Activated CD4-positive, alpha-beta T cell treated with anti-CD3 and anti-CD28 coated beads, Interleukin-2, amount 50 U/mL, for 1 hour (primary cell): ENCODE data around the gene HYDIN.
A peak's percentile ranks its signal among the peaks of the same experiment; 100 is the strongest.
"Not testable (repeated sequence)": the region's sequence is repeated elsewhere in the genome, so short reads cannot be mapped to it uniquely, and the experiment has no call there.

Experiments
- DNase-seq: peaks from one replicate; pipeline ENCODE4 v3.0.0-alpha.2; 2020

Gene HYDIN

GRCh38 chr16:70822734-70823133 lies 407.8 kb downstream of the HYDIN start:
- not testable (repeated sequence) for DNase-seq

- not testable (repeated sequence) for DNase-seq
Measured at GRCh38 chr16:70818088-70818487, 412.4 kb downstream of the HYDIN start.

GRCh38 chr16:70809392-70810060 lies 421.0 kb downstream of the HYDIN start:
- DNase-seq = no peak

- no peak for DNase-seq
Measured at GRCh38 chr16:70808371-70808770, 422.2 kb downstream of the HYDIN start.

- DNase-seq = no peak
Measured at GRCh38 chr16:70805787-70806186, 424.7 kb downstream of the HYDIN start.

- no peak for DNase-seq
Measured at GRCh38 chr16:70805380-70805779, 425.1 kb downstream of the HYDIN start.

- DNase-seq = no peak
Measured at GRCh38 chr16:70804734-70805169, 425.8 kb downstream of the HYDIN start.

GRCh38 chr16:70804153-70804733 lies 426.3 kb downstream of the HYDIN start:
- DNase-seq = no peak

GRCh38 chr16:70803319-70803718 lies 427.2 kb downstream of the HYDIN start:
- DNase-seq = no peak

GRCh38 chr16:70801611-70802010 lies 428.9 kb downstream of the HYDIN start:
- no peak for DNase-seq

- peak; percentile 98 for DNase-seq
Measured at GRCh38 chr16:70800781-70801480, 429.6 kb downstream of the HYDIN start, which contains the start of gene VAC14. VAC14 (minus strand) TSS chr16:70801158; CDS start chr16:70800900, 258 bp downstream.

- DNase-seq = no peak
Measured at GRCh38 chr16:70800311-70800710, 430.2 kb downstream of the HYDIN start.

- DNase-seq = no peak
Measured at GRCh38 chr16:70796301-70796700, 434.2 kb downstream of the HYDIN start.

GRCh38 chr16:70795296-70795912 lies 435.1 kb downstream of the HYDIN start:
- DNase-seq = no peak

GRCh38 chr16:70793851-70794502 lies 436.5 kb downstream of the HYDIN start:
- DNase-seq = no peak

- no peak for DNase-seq
Measured at GRCh38 chr16:70790815-70791214, 439.7 kb downstream of the HYDIN start.

GRCh38 chr16:70789595-70790447 lies 440.7 kb downstream of the HYDIN start:
- no peak for DNase-seq

GRCh38 chr16:70788668-70789594 lies 441.6 kb downstream of the HYDIN start:
- no peak for DNase-seq

- DNase-seq = no peak
Measured at GRCh38 chr16:70786020-70786755, 444.3 kb downstream of the HYDIN start.
